Prostate gland (tissue), 2 donors: ENCODE measurements around the gene WDR4. TPM values are rescaled to one million over a fixed set of nuclear protein-coding genes. Genes with fewer than 3 reads are reported as not detected.

Experiments used
- DNase-seq: peaks from one replicate; pipeline ENCODE4 v3.0.0-alpha.2; 2019; ENCODE audit warnings: low spot score
- H3K27ac ChIP-seq, 2 donors: fragments of 200-600 bp; sonication (generic); 2 replicates each; pipeline ENCODE4 v1.5.1; 2017 to 2019
- H3K27me3 ChIP-seq: fragments of 200-600 bp; sonication (generic); replicated peaks from 2 replicates; pipeline ENCODE4 v1.5.1; 2019; ENCODE audit not compliant: insufficient read depth
- H3K36me3 ChIP-seq, 2 donors: fragments of 200-600 bp; sonication (generic); 1 replicate in 1 of 2; 2 replicates in 1 of 2; pipeline versions ENCODE4 v1.5.1 to v1.8.1; 2017 to 2019
- H3K4me1 ChIP-seq: fragments of 200-600 bp; sonication (generic); replicated peaks from 2 replicates; pipeline ENCODE4 v1.5.1; 2019
- H3K4me3 ChIP-seq, 2 donors: fragments of 200-600 bp; sonication (generic); 2 replicates each; pipeline ENCODE4 v1.5.1; 2017 to 2019
- H3K9me3 ChIP-seq: fragments of 200-600 bp; sonication (generic); 2 replicates; pipeline ENCODE4 v1.5.1; 2017
- CTCF ChIP-seq, 4 experiments: fragments of 200-600 bp in 2 of 4; fragments of 450-650 bp in 2 of 4; sonication (generic) in 2 of 4; IDR thresholded peaks; 1 replicate in 3 of 4; 2 replicates in 1 of 4; pipeline ENCODE4 v1.5.1; 2016 to 2019; ENCODE audit warnings: antibody characterized with exemption in 4 of 4, mild to moderate bottlenecking in 2 of 4, moderate library complexity in 2 of 4
- POLR2A ChIP-seq: fragments of 450-650 bp; IDR thresholded peaks from one replicate; pipeline ENCODE4 v1.6.1; 2016; ENCODE audit warnings: antibody characterized with exemption, mild to moderate bottlenecking
- POLR2AphosphoS5 ChIP-seq: sonication (generic); formaldehyde crosslinking; IDR thresholded peaks from one replicate; pipeline ENCODE4 v1.6.1; 2017; ENCODE audit warnings: antibody characterized with exemption
- WGBS: methylation state at CpG from one replicate; pipeline ENCODE4 v1.1.5; 2018; 5-methylcytosine and 5-hydroxymethylcytosine counted together
- intact Hi-C: fragments of 100-400 bp; cut with DNase I; formaldehyde crosslinking; loops from one replicate; pipeline ENCODE4 v1.14.2; 2022
- total RNA-seq, 2 donors: library from RNA; depleted of rRNA; stranded (reverse); fragments of >200 nt; gene quantifications; one replicate each; pipeline ENCODE4 v1.1.0, GENCODE V29; 2016

Gene WDR4
- total RNA-seq, 2 donors from 2014 or later, result 7.0 to 11.9 TPM

- no peaks in the 10 kb centered on the region for H3K9me3 ChIP-seq
- no peaks in the 10 kb centered on the region for H3K4me1 ChIP-seq
- intact Hi-C loops, result no loop called here
- H3K27me3 ChIP-seq, result no peaks in the 10 kb centered on the region
- no peak overlapping the region for H3K27ac ChIP-seq
- DNase-seq, result no peak
- peaks cover 13 to 21% of the 10 kb centered on the region in 2 donors for H3K36me3 ChIP-seq
- TF ChIP-seq POLR2A (no peak), CTCF (IDR thresholded peaks at IDR 0.05) (no peak), POLR2AphosphoS5 (no peak)
- no peak overlapping the region for H3K4me3 ChIP-seq
- WGBS, result 87% methylated on average over 18 of the region's 18 CpGs
Observed at GRCh38 chr21:42855937-42856335, 23.4 kb downstream of the WDR4 start.

- Histone ChIP-seq H3K27ac (no peak overlapping the region), H3K36me3 (peaks cover 13 to 21% of the 10 kb centered on the region in 2 donors), H3K4me3 (no peak overlapping the region), H3K27me3 (no peaks in the 10 kb centered on the region), H3K4me1 (no peaks in the 10 kb centered on the region), H3K9me3 (no peaks in the 10 kb centered on the region)
- no peak for DNase-seq
- TF ChIP-seq CTCF (IDR thresholded peaks at IDR 0.05) (no peak), POLR2AphosphoS5 (no peak), POLR2A (no peak)
- intact Hi-C loops, result no loop called here
- WGBS, result 82% methylated on average over 19 of the region's 19 CpGs
Observed at GRCh38 chr21:42855171-42855936, 24.0 kb downstream of the WDR4 start.

GRCh38 chr21:42854246-42855010 lies 24.9 kb downstream of the WDR4 start:
- intact Hi-C loops, result no loop called here
- H3K4me1 ChIP-seq, result no peaks in the 10 kb centered on the region
- H3K27me3 ChIP-seq, result no peaks in the 10 kb centered on the region
- no peak overlapping the region for H3K27ac ChIP-seq
- H3K4me3 ChIP-seq, result no peak overlapping the region
- WGBS, result 92% methylated on average over 28 of the region's 28 CpGs
- no peak for TF ChIP-seq POLR2AphosphoS5
- no peak for TF ChIP-seq CTCF (IDR thresholded peaks at IDR 0.05)
- no peak for TF ChIP-seq POLR2A
- DNase-seq, result no peak
- H3K36me3 ChIP-seq, result peaks cover 13 to 26% of the 10 kb centered on the region in 2 donors
- no peaks in the 10 kb centered on the region for H3K9me3 ChIP-seq

- WGBS, result 95% methylated on average over 20 of the region's 20 CpGs
- H3K4me3 ChIP-seq, result no peak overlapping the region
Observed at GRCh38 chr21:42853621-42854020, 25.7 kb downstream of the WDR4 start.

More at GRCh38 chr21:42853621-42854020, 25.7 kb downstream of the WDR4 start:
- intact Hi-C loops, result no loop called here
- Histone ChIP-seq H3K9me3 (no peaks in the 10 kb centered on the region), H3K4me1 (no peaks in the 10 kb centered on the region), H3K36me3 (peaks cover 13 to 26% of the 10 kb centered on the region in 2 donors), H3K27ac (no peak overlapping the region), H3K27me3 (no peaks in the 10 kb centered on the region)
- TF ChIP-seq CTCF (IDR thresholded peaks at IDR 0.05) (no peak), POLR2AphosphoS5 (no peak), POLR2A (no peak)
- no peak for DNase-seq
